ENCODE results near the gene USP8. TPM values are rescaled to one million over a fixed set of nuclear protein-coding genes. Genes with fewer than 3 reads are reported as not detected.

Gene USP8
- total and polyA plus RNA-seq, 9 donors: 25.1 to 67.0 (median 42.4) TPM

GRCh38 chr15:50435772-50436171 lies 11.6 kb downstream of the USP8 start:
- peaks cover 3% of the 10 kb centered on the region for H3K4me1 ChIP-seq (ENCODE audit: insufficient read depth)
- TF ChIP-seq EP300 (IDR thresholded peaks at IDR 0.05): no peak
- TF ChIP-seq CTCF (IDR thresholded peaks at IDR 0.05): no peak
- TF ChIP-seq POLR2A (IDR thresholded peaks at IDR 0.05): no peak
- no peaks in the 10 kb centered on the region for H3K9me3 ChIP-seq
- H3K4me3 ChIP-seq: no peak overlapping the region
- WGBS, 3 donors: 86 to 92% (median 88%) methylated on average over 2 of the region's 2 CpGs
- no peak for DNase-seq
- no peaks in the 10 kb centered on the region for H3K27me3 ChIP-seq
- no peaks in the 10 kb centered on the region for H3K36me3 ChIP-seq
- no peak overlapping the region for H3K27ac ChIP-seq
- intact Hi-C loops (cut with DNase I): no loop called here

- 89 to 92% (median 90%) methylated on average over 8 of the region's 8 CpGs for WGBS, 3 donors
- no peak for TF ChIP-seq EP300 (IDR thresholded peaks at IDR 0.05)
- no peak for TF ChIP-seq CTCF (IDR thresholded peaks at IDR 0.05)
- intact Hi-C loops (cut with DNase I): no loop called here
- no peak overlapping the region for H3K27ac ChIP-seq
- no peak overlapping the region for H3K4me3 ChIP-seq
- no peaks in the 10 kb centered on the region for H3K36me3 ChIP-seq
- H3K4me1 ChIP-seq (ENCODE audit: insufficient read depth): peaks cover 2% of the 10 kb centered on the region
- H3K9me3 ChIP-seq: no peaks in the 10 kb centered on the region
- DNase-seq: no peak
- H3K27me3 ChIP-seq: no peaks in the 10 kb centered on the region
Measured at GRCh38 chr15:50438251-50438650, 14.0 kb downstream of the USP8 start.

GRCh38 chr15:50440932-50441331 lies 16.7 kb downstream of the USP8 start:
- intact Hi-C loops (cut with DNase I): no loop called here

GRCh38 chr15:50452927-50453326 lies 28.7 kb downstream of the USP8 start:
- no peaks in the 10 kb centered on the region for H3K27me3 ChIP-seq
- no peak for DNase-seq
- H3K36me3 ChIP-seq: no peaks in the 10 kb centered on the region
- no peak overlapping the region for H3K4me3 ChIP-seq
- intact Hi-C loops (cut with DNase I): no loop called here
- TF ChIP-seq CTCF (IDR thresholded peaks at IDR 0.05) (no peak), POLR2A (IDR thresholded peaks at IDR 0.05) (no peak), EP300 (IDR thresholded peaks at IDR 0.05) (no peak)
- no peaks in the 10 kb centered on the region for H3K4me1 ChIP-seq (ENCODE audit: insufficient read depth)
- no peak overlapping the region for H3K27ac ChIP-seq
- no peaks in the 10 kb centered on the region for H3K9me3 ChIP-seq

More at GRCh38 chr15:50440932-50441331, 16.7 kb downstream of the USP8 start:
- H3K9me3 ChIP-seq: no peaks in the 10 kb centered on the region
- H3K4me1 ChIP-seq (ENCODE audit: insufficient read depth): peaks cover 2% of the 10 kb centered on the region
- no peaks in the 10 kb centered on the region for H3K36me3 ChIP-seq
- TF ChIP-seq CTCF (IDR thresholded peaks at IDR 0.05): no peak
- TF ChIP-seq EP300 (IDR thresholded peaks at IDR 0.05): no peak
- TF ChIP-seq POLR2A (IDR thresholded peaks at IDR 0.05): no peak
- no peaks in the 10 kb centered on the region for H3K27me3 ChIP-seq
- no peak overlapping the region for H3K27ac ChIP-seq
- no peak overlapping the region for H3K4me3 ChIP-seq
- WGBS, 3 donors: 91 to 96% (median 95%) methylated on average over 5 of the region's 5 CpGs
- no peak for DNase-seq

Data from ovary (tissue), 9 donors.